GM18511 (cell line): ENCODE results near the gene KNG1.
"Not testable (repeated sequence)": the region's sequence is repeated elsewhere in the genome, so short reads cannot be mapped to it uniquely, and the experiment has no call there.

Experiments used
- ATAC-seq: cut with Tn5 transposase; IDR thresholded peaks from one replicate; pipeline ENCODE4 v1.9.1; 2021; ENCODE audit warnings: mild to moderate bottlenecking, moderate library complexity; ENCODE audit not compliant: unreplicated experiment

KNG1 gene

DNA sequence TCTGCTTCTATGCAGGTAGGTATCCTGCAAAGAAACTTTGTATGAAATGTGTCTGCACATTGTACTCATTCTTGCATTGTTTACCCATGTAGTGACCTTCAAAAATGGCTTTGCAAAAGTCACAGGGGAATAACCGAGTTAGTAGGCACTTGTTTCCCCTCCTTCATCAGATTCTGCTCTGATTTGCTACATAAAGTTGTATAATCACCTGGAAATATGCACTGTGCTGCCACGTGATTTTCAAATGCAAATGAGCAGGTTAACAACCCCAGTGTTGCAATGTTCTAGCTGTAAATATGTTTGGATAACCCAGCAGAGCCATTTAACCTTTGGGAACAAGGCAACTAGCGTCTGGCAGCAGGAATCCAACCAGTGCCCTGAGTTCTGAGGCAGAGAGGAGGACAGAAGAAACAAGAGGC, at the start of gene KNG1:
TSS of gene KNG1 (plus strand) at position 321 of the 419 bp plus-strand sequence. CDS start 184 bp downstream, outside the sequence.
- no peak for ATAC-seq

DNA sequence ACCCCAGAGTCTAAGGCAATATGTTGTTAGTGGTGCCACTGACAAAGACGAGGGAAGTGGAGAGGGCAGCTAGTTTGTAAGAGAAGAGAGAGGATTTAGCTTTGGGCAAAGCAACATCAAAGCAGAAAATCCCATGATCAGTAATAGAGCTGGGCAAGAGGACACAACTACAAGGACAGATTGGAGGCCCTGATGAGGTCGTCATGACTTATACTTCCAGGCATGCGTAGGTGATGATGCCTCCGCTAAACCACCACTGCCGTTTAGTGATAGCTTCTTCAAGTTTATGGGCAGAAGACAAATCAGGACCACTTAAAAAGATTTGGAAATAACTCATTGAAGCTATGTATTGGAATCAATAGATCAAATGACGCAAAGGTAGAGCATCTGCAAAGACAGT, 48.7 kb upstream of the KNG1 start:
- no peak for ATAC-seq

DNA sequence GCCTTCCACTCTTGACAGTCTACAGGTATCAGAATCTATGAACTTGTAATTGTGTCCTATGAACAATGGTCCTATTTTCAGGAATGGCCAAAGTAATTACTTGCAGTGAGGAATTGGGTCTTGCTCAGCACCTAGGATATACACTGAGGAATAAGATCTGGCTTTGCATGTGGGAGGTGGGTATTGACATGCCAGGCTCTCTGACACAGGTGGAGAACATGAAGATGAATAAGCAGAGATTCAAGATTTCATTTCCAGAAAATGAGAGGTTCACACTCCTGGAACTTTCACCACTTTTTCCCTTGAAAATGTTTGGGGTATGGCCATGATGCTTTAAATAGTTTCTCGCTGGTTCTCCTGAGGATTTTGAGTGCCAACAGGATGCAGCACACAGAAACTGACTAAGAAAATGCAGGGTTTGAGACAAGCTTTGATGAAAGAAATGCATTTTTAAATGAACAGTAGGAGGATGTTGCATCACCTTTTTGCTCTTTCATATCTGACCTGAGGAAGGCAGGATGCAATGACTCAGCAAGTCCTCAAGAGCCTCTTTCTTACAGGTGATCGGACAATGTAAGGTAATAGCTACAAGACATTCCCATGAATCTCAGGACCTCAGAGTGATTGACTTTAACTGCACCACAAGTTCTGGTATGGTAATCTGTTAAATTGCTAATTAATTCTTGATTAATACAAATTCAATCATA, 47.6 kb upstream of the KNG1 start:
- ATAC-seq, result no peak

DNA sequence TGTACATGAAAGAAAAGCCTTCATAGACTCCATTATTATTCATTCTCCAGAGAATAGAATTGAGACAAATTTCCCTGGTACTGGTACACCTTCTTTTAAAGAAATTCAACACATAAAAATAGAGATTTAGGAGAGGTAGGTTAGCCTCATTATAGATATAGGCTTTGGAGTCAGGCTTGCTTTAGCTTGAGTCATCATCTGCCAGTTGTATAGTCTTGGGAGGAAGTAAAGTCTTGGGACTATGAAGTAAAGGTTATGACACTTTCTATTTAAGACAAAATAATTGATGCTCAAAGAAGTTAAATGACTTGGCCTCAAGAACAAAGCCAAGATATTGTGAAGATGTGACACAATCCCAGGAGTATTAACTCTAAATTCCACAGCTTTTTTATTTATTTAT, 47.0 kb upstream of the KNG1 start:
- ATAC-seq, result no peak

GRCh38 chr3:186671051-186671450, 46.1 kb upstream of the KNG1 start:
- no peak for ATAC-seq

GRCh38 chr3:186678604-186679003, 38.6 kb upstream of the KNG1 start:
- ATAC-seq, result no peak

- no peak for ATAC-seq
Observed at GRCh38 chr3:186679151-186679550, 38.0 kb upstream of the KNG1 start.

- ATAC-seq, result no peak
Observed at GRCh38 chr3:186680869-186681268, 36.3 kb upstream of the KNG1 start.

DNA sequence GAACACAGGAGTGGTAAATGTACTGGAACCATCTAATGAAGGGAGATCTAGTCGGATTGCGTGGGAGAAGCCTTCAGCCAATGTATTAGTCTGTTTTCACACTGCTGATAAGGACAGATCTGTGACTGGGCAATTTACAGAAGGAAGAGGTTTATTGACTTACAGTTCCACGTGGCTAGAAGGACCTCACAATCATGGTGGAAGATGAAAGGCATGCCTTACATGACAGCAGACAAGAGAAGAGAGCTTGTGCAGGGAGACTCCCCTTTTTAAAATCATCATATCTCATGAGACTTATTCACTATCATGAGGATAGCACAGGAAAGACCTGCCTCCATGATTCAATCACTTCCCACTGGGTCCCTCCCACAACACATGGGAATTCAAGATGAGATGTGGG, 34.3 kb upstream of the KNG1 start:
- ATAC-seq, result no peak

DNA sequence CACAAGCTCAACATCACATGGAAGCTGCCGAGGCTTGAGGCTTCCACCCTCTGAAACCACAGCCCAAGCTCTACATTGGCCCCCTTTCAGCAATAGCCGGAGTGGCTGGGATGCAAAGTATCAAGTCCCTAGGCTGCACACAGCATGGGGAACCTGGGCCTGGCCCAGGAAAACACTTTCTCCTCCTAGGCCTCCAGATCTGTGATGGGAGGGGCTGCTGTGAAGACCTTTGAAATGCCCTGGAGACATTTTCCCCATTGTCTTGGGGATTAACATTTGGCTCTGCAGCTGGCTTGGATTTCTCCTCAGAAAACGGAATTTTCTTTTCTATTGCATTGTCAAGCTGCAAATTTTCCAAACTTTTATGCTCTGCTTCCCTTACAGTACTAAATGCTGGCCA, 33.2 kb upstream of the KNG1 start:
- ATAC-seq, result no peak

DNA sequence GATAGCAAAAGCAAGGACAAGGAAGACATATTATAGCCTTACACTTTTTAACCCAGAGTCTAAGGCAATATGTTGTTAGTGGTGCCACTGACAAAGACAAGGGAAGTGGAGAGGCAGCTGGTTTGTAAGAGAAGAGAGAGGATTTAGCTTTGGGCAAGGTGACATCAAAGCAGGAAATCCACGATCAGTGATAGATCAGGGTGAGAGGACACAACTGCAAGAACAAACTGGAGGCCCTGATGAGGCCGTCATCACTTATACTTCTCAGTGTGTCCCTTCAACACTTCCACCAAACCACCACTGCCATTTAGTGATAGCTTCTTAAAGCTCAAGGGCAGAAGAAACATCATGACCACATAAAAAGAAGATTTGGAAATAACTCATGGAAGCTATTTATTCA, 30.7 kb upstream of the KNG1 start:
- ATAC-seq, result not testable (repeated sequence)

DNA sequence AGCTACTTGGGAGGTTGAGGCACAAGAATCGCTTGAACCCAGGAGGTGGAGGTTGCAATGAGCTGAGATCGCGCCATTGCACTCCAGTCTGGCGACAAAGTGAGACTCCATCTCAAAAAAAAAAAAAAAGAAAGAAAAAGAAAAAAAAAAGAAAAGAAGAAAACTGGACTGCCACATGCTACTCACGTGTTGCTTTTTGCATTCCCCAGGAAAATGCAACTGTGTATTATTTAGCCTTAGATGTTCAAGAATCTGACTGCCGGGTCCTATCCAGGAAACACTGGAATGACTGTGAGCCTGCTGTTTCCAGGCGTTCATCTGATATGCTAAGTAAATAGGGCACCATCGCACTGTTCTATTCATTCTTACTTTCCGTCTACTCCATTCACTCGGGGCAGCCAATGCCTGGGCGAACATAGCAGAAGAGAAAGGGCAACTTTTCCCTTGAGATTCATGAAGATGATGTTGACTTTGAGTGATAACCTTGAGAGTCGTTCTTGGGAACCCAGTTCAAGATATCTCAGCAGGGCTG, 30.0 kb upstream of the KNG1 start:
- ATAC-seq, result no peak

- ATAC-seq, result not testable (repeated sequence)
Observed at GRCh38 chr3:186690304-186690703, 26.9 kb upstream of the KNG1 start.

- ATAC-seq, result no peak
Observed at GRCh38 chr3:186691676-186692075, 25.5 kb upstream of the KNG1 start.

GRCh38 chr3:186693843-186694242, 23.3 kb upstream of the KNG1 start:
- no peak for ATAC-seq

GRCh38 chr3:186694288-186695032, 22.7 kb upstream of the KNG1 start:
- no peak for ATAC-seq

- ATAC-seq, result no peak
Observed at GRCh38 chr3:186696522-186696921, 20.6 kb upstream of the KNG1 start.

DNA sequence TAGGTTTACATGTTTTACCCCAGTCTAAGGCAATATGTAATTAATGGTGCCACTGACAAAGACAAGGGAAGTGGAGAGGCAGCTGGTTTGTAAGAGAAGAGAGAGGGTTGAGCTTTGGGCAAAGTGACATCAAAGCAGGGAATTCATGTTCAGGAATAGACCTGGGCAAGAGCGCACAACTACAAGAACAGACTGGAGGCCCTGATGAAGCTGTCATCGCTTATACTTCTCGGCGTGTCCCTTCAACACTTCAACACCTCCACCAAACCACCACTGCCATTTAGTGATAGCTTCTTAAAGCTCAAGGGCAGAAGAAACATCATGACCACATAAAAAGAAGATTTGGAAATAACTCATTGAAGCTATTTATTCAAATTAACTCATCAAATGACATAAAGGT, 19.6 kb upstream of the KNG1 start:
- no peak for ATAC-seq

DNA sequence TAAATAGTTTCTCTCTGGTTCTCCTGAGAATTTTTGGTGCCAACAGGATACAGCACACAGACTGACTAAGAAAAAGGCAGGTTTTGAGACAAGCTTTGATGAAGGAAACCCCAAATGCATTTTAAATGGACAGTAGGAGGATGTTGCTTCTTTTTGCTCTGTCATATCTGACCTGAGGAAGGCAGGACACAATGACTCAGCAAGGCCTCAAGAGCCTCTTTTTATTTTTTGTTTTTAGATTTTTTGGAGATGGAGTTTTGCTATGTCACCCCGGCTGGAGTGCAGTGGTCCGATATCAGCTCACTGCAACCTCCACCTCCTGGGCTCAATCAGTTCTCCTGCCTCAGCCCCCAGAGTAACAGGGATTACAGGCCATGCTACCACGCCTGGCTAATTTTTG, 16.9 kb upstream of the KNG1 start:
- ATAC-seq, result no peak

DNA sequence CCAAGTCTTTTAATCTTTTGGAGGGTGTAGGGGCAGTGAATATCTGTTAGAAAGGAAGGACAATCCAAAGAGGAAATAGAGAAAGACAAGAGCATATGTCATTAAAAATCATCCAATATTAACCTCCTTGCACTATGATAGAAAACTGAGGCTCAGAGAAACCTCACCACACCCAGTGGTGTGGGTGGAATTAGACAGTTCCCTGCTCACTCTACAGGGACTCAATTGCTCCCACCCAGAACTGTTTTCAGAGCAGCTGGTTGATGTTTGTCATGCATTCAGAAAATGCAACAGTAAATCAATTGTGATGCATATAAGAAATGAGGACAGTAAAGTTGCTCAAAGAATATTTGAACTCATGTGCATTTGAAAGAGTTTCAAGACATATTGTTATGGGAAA, 14.7 kb upstream of the KNG1 start:
- not testable (repeated sequence) for ATAC-seq

GRCh38 chr3:186705882-186706780, 11.0 kb upstream of the KNG1 start:
- peak; percentile 100 for ATAC-seq
